Measurements from ENCODE around the gene CFAP46.
"Not testable (repeated sequence)": the region's sequence is repeated elsewhere in the genome, so short reads cannot be mapped to it uniquely, and the experiment has no call there.

Gene CFAP46

DNA sequence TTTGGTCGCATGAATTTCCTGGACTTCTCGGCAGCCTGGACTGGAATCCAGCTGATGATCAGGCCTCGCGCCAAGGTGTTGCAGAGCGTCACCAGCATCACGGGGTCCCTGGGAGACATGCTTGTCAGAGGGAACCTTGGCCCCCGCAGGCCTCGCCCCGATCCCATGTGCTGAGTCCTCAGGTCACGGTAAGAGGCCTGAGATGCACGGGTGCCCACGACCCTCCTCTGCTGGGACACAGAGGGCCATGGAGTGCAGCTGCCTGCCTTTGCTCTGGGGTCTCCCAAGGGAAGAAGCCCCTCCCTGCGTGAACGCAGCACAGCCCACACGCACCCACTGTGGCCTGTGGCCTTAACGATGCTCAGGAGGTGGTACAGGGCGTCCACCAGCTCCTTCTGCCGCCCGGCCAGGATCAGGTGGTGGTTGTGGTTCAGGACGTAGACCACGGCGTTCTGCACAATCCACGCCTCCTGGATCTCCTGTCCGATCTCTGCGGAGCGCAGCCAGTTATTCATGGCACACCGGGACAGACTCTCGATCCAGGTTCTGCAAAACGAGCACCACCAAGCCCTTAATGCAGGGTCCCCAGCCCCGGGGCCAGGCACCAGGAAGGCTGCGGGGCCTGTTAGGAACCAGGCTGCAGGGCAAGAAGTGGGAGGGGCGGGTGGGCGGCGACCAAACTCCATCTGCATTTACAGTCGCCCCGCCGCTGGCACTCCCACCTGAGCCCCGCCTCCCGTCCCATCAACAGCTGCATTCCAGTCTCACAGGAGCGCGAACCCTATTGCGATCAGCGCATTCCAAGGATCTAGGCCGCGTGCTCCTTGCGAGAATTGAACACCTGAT is 29.4 kb downstream of the CFAP46 start:
- DNase-seq (ENCODE audit: low spot score) = no peak

DNA sequence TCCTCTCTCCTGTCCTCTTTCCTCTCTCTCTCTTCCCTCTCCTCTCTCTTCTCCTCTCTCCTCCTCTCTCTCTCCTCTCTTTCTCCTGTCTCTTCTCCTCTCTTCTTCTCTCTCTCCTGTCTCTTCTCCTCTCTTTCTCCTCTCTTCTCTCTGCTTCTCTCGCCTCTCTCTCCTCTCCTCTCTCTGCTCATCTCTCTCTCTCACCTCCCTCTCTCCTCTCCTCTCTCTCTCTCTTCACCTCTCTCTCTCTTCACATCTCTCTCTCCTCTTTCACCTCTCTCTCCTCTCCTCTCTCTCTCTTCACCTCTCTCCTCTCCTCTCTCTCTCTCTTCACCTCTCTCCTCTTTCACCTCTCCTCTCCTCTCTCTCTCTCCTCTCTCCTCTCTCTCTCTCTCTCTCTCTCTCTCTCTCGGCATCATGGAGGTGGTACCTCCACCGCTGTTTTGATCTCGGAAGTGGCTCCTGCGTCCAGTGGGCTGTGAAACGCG is 30.1 kb downstream of the CFAP46 start:
- no peak for DNase-seq (ENCODE audit: low spot score)

DNA sequence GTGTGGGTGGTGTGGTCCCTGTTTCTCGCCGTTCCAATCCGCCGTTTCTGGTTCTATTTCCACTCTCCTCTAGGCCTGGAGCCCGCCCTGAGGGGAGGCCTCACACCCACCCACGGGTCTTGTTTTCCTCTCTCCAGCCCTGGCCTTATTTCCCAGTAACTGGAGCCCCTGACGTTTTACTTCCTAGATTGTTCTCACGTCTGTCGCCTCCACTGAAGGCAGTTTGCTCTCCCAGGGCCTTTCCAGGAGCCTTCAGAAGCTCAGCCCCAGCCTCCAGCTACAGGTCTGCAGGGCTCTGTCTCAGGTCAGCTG is 30.6 kb downstream of the CFAP46 start:
- no peak for DNase-seq (ENCODE audit: low spot score)

DNA sequence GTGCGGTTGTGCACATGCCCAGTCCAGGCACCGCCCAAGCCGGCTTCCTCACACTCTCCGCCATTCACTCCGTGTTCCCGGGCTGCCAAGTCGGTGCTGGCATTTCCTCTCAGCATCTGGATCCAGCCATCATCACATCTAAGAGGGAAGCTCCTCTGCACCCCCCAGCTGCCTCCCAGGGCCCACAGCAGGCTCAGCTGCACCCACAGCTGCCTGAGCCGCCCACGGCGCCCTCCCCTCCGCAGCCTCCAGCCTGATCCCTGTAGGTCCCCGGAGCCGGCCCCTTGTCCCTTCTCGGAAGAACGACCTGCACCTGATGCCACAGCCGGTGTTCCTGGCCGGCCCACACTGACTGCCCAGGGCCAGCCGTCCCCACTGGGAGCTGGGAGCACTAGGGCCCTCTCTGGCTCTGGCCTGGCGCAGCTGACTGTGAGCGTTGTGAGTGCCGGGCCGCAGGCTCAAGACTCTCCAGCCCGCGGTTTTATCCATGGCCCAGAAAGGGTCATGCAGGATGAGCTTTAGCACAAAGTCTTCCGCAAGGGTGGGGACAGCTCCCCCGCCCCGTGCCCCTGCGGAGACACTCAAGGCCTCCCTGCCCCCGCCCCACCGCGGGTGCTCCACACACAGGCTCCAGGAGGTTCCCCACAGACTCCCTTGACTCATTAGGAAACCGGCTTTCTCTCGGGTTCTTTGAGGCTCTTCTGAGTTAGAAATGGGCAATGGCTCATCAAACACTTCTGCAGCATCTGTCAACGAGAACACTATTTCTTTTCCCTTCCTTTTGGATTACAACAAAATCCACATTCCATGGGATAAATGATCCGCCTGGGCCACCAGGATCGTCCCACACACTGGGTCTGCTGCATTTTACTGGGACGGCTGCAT is 31.2 kb downstream of the CFAP46 start:
- no peak for DNase-seq (ENCODE audit: low spot score)

DNA sequence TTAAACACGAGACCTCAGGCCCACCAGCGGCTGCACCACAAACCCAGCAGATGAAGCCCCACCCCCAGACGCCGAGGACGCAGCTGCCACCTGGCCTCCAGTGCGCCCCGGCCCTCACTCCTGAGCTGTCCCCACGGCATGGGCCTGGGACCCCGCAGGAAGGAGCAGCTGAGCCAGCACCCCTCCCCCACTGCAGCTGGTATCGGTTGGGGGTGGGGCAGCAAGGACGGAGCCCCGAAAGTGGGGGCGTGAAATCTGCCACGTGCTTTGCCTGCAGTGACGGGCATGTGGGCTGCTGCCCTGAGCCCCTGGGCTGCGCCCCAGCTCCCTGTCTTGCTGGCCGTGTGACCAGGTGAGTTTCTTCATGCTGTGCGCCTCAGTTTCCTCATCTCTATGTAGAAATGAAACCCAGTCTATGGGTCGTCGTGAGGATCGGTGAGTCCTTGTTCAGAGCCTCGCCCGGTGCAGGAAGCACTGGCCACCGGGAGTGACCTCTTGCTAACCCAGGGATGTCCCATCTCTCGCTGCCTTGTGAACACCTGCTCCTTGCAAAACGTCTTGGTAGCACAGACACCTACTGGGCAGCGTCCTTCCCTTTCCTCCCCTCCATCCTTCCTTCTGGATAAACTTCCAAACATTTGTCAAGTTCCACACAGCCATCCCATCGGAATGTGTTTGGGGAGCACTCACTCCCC is 32.0 kb downstream of the CFAP46 start:
- DNase-seq (ENCODE audit: low spot score) = no peak

DNA sequence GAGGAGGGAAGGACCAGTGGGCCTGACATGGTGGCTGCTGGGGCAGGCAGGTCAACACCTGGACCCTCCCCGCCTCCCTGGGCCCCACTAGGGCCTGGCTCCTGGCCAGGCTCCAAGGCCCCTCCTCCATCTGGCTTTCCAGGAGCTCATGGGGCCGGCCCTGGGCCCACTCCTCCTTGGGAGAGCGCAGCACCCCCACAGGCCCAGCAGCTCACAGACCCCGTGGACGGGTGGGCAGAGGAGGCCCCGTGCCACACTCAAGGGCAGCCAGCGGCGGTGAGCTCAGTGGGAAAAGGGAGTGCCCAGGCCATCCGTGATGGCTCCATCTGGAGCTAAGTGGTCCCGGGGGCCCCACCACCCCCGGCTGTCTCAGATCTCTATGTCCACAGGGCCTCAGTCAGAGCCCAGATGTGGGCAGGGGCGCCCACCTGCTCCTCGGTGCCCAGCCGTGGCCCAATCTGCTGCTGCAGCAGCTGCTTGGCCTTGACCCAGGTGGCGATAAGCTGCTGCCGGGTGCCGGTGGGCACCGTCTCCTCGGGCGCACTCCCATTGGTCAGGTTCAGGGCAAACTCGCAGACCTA is 32.8 kb downstream of the CFAP46 start:
- DNase-seq (ENCODE audit: low spot score) = no peak

DNA sequence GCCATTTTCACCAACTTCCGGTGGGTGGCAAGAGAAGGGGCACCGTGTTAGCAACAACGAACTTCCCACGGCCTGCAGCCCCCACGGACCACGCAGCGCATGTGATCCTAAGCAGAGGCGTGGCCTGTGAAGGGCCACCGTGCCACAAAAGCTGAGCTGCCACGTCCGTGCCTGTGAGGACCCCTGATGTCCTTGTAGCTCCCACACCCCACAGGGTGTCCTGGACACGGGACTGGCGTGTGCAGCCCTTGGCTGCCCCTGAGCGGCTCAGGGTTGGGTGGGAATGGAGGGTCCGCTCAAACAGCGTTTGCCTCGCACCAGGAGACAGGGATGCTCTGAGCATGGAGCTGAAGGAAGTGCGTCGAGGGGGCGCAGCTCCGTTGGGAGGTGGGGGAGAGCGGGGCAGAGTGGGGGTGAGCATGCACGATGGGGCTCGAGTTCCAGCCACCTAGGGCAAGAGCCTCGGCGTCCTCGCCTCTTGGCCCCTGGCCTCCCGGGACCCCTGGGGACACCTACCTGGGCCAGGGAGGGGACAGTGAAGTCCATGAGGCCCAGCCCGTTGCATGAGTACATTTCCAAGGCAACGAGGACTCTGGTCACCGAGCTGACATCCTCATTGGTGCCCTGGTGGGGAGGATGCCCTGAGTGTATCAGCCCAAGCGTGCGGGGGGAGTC is 33.6 kb downstream of the CFAP46 start:
- no peak for DNase-seq (ENCODE audit: low spot score)

DNA sequence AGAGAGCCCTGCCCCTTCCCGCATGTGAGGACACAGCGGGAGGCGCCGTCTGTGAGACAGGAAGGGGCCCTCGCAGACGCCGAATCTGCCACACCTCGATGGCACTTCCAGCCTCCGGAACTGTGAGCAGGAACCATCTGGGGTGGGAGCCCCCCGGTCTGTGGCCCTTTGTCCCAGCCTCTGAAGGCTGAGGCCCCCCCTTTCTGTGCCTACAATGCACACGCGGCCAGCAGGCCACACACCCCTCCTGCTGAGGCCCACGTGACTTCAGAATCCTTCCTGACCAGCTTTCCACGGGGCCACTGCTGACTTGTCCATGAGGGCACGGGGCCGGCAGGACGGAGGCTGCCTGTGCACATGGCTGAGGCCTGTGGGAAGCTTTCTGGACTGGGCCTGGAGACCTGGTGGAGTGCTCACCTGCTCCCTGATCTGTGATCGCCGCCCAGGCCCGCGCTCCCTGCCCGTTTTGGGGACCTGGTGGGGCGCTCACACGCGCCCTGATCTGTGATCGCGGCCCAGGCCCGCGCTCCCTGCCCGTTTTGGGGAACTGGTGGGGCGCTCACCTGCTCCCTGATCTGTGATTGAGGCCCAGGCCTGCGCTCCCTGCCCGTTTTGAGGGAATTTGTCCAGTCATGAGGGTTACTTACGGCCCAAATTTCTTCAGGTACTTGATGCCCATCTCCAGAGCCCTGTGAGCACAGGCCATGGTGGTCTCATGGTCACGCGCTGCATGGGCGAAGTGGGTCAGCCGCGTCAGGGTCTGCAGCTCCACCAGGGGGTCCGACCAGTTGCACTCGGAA is 34.3 kb downstream of the CFAP46 start:
- DNase-seq (ENCODE audit: low spot score) = no peak

DNA sequence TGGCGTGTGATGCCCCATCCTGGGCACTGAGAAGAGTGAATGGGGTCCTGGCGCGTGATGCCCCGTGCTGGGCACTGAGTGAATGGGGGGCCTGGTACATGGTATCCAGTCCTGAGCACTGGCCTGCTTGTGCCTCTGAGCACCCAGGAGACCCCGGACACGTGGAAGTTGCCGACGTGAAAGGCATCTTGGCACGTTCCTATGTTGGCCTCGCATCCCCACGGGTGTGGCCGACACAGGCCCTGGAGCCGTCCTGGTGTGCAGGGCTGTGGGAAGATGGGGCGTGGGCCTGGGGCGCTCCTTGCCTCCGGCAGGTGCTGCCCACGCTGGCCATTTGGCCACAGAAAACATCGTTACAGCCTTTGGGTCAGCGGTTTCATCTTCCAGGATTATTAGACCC is 35.5 kb downstream of the CFAP46 start:
- no peak for DNase-seq (ENCODE audit: low spot score)

DNA sequence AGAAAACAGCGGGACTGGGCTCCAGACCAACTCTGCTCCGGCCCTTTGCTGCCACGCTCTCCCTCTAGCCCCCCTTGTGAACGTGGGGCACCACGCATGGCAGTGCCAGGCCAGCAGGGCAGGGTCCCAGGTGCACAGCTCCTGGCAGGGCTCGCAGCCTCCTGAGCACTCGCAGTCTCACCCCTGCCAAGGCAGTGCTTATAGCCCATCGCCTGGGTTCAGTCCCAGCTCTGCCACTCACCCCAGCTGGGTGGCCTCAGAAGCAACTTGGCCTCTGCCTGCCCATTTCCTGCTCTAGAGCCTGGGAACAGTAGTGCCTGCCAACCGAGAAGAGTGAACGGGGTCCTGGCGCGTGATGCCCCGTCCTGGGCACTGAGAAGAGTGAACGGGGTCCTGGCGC is 36.3 kb downstream of the CFAP46 start:
- no peak for DNase-seq (ENCODE audit: low spot score)

DNA sequence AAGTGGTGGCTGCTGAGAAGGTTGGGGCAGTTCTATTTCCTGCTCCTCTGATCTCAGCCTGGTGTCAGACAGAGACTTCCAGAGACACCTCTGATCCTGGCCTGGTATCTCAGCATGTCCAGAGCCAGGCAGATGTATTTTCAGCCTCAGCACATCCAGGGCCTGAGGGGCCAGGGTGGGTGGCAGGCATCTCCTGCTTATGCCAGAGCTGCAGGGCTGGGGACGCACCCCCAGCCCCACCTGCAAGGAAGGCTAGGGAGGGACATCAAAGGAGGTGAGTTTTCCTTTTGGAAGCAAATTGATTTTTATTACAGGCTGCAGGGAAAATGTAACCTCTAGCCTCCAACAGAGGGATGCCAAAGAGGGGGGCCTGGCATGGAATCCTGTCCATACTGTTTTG is 36.7 kb downstream of the CFAP46 start:
- no peak for DNase-seq (ENCODE audit: low spot score)

DNA sequence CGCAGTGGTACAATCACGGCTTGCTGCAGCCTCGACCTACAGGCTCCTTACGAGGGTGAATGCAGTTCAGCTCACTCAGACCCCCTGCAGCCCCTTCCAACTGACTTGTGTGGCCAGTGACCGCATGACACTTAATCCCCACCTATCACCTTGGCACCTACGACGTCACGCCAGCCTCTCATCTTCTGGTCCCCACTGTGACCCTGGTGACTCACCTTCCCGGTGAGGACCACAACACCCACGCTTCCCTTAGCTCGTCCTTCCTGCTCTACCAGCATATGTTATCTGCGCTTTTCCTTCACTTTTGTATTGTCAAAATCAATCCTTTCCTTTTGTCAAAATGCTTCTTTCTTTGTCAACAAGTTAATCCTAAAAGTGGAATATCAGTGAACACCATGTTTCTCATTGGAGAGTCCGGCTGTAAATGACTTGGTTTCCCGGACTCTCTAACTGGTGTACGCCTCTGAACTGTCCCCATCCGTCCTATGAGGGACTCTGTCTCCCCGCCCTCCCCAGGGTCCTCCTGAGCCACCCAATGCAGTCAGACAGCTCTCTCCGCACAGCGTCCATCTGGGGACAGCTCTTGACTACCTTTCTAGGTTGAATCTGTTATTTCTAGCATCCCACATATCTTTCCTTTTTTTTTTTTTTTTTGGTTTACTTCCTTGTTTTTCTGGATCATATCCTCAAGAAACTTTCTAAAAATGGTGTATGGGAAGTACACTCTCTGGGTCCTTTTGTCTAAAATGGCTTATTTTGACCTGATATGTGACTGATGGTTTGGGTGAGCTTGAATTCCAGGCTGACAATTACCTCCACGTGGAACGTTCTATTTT is 37.3 kb downstream of the CFAP46 start:
- no peak for DNase-seq (ENCODE audit: low spot score)

DNA sequence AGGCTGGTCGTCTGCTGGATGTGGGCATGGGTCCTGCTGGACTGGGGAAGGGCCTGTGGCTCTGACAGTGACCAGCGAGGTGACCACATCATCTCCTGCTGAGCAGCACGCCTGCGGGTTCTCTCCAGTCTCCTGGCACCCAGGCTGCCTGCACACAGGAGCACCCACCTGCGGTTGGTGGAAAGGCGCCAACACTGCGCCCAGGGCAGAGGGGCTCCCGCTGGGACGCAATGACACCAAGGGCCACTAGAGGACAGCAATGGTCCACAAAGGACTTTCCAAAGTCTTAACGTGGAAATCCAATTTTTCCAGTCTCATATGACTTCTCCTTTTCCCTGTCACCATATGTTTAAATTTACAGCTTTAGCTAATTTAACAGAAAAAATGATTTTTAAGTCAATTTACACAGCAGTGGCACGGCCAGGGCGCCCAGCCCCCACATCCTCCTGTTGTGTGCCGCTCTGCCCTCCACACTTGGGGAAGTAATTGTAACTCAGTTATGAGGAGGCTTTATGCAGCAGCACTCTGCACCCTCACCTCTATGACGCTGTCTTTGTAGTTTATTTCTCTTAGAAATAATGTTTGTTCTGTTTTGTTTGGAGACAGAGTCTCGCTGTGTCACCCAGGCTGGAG is 38.1 kb downstream of the CFAP46 start:
- no peak for DNase-seq (ENCODE audit: low spot score)

DNA sequence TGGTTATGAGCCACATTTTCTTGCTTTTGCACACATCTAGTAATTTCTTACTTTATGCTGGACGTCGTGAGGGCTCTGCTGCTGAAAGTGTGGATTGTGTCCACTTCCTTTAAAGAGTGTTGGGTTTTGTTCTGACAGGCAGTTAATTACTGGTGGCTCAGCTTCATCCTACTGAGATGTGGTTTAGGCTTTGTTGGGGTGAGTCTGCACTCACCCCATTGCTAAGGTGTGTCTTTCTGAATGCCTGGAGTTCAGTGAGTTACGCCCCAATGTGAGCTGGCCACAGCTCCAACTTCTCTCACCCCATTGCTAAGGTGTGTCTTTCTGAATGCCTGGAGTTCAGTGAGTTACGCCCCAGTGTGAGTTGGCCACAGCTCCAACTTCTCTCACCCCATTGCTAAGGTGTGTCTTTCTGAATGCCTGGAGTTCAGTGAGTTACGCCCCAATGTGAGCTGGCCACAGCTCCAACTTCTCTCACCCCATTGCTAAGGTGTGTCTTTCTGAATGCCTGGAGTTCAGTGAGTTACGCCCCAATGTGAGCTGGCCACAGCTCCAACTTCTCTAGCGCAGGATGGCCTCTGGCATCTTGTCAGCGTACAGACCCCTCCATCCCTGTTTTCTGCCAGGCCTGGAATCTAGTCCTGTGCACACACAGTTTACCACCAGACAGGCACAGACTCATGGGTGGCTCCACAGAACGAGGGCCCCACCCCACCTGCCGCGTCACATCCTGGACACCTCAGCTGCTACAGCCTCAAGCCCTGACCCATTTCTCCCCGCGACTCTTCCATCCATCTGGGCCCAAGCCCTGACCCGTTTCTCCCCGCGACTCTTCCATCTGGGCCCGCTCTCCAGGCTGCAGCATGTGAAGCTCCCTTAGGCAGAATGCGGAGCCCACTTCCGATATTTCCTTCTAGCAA is 39.5 kb downstream of the CFAP46 start:
- not testable (repeated sequence) for DNase-seq (ENCODE audit: low spot score)

DNA sequence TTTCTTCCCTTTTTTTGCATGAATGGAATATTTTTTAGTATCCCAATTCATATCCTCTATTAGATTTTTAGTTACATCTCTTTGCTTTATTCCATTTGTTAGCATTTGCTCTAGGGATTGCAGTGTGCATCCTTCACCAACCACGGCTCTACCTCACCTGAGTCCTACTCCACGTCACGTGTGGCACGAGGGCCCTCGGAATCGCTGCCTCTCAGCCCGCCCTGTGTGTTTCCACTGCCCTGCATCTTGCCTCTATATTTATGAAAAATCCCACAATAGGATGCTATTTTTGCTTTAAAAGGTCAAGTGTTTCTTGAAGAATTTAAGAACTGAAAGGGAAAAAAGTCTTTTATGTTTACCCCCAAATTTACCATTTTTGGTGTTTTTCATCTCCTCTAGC is 41.0 kb downstream of the CFAP46 start:
- no peak for DNase-seq (ENCODE audit: low spot score)

DNA sequence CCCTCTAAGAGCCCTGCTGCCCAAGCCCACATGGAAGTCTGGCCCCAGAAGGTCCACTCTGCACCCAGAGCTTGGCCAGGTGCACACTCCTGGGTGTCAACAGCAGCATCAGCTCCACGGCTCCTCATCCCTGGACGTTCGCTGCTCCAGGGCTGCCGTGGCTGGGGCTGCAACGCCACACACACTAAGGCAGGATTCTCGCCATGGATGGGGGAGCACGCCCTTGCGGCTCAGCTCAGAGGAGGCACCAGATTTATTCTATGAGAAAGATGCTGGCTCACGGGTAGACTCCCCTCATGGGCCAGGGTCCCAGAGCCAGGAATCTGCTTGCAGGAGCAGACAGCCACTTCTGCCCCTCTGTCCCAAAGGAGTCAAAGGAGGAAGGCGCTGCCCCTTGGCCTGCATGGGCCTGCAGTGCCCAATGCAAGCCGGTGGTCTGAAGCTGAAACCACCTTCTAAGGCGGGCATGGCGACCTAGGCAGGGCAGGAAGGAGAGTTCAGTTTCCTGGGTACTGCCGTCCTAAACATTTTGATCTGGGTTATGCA is 42.1 kb downstream of the CFAP46 start:
- DNase-seq (ENCODE audit: low spot score) = no peak

DNA sequence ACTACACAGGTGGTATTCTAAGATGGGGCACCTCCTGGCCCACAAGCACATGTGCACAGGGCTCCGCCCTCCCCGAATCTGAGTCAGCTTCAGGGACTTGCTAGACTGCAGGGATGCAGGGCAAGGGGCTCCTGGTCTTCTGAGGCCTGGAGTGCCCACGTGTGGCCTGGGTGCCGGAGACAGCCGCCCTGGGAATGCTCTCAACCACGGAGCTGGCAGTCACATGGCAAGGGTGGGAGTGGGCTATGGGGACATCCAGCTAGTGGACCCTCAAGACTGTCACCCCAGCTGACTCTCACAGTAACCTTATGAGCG is 42.7 kb downstream of the CFAP46 start:
- DNase-seq (ENCODE audit: low spot score) = no peak

DNA sequence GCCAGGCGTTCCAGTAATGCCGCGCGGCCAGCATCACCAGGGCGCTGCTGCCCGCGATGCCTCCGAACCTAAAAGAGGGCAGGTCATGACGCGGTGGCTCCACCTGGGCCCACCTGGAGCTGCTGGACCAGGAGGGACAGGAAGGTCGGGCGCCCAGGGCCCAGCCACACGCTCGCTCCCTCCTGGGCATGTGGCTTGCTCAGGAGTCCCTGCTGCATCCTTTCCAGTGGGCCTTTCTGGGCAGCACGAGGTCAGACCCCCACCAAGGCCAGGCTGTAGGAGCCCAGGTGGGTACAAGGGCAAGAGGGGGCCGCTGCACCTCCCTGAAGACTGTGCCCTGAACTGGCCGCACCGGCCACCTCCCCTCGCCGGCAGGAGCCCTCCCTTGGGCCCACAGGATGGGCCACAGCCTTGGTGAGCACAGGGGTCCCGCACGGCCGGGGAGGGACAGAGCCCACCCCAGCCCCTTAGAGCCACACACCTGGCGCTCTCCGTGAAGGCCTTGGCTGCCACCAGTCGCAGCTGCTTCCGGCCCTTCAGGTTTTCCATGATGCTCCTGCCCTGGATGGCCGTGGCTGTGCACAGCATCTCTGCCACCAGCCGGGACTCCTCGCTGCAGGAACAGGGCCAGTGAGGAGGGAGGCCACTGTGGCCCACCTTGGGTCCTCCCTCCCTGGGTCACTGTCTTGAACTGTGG is 43.2 kb downstream of the CFAP46 start:
- DNase-seq (ENCODE audit: low spot score) = no peak
